Activated CD8-positive, alpha-beta memory T cell treated with anti-CD3 and anti-CD28 coated beads, Interleukin-2, amount 50 U/mL, for 24 hours (primary cell): ENCODE measurements around the gene PHTF1.

ENCODE experiments used
- DNase-seq: peaks from one replicate; pipeline ENCODE4 v3.0.0-alpha.2; 2020; ENCODE audit errors: extremely low read depth

The PHTF1 gene

GRCh38 chr1:113759333-113760101, at the start of gene PHTF1:
TSS of gene PHTF1 (minus strand) at chr1:113759486. CDS start at chr1:113758703, 783 bp downstream.
- peak; percentile 2 for DNase-seq

- no peak for DNase-seq
These were observed 49.3 kb upstream of the PHTF1 start for GRCh38 chr1:113808450-113809195.

GRCh38 chr1:113805639-113806038, 46.4 kb upstream of the PHTF1 start:
- no peak for DNase-seq

- DNase-seq, result no peak
These were observed 45.9 kb upstream of the PHTF1 start for GRCh38 chr1:113805256-113805531.

GRCh38 chr1:113804421-113805255, 45.4 kb upstream of the PHTF1 start:
- DNase-seq, result no peak

DNA sequence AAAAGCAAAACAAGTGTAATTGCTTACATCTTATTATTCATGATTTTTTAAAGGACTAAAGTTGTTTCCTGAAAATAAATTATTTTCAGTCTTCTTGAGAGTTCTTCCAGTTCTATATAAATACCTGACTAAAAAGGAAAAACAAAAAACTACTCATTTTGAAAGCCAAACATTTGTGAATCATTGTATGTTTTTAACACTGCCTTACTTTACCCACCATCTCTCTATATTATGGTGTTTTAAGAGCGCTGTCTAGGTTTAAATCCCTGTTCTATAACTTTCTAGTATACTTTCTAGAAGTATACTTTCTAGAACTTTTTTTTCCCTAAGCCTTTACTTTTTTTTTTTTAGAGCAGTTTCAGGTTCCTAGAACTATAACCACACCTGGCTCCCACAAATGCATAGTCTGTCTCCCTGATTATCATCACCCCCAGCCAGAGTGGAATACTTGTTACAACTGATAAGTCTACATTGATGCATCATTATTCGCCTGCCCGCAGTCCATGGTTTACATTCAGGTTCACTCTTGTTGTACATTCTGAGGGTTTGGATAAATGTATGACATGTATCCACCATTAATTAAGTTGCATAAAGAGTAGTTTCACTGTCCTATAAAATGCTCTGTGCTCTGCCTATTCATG, 43.2 kb upstream of the PHTF1 start:
- DNase-seq, result no peak

- DNase-seq, result no peak
These were observed 41.2 kb upstream of the PHTF1 start for GRCh38 chr1:113800487-113800886.

GRCh38 chr1:113797472-113797871, 38.2 kb upstream of the PHTF1 start:
- no peak for DNase-seq

- DNase-seq, result no peak
These were observed 34.9 kb upstream of the PHTF1 start for GRCh38 chr1:113793878-113794834.

DNA sequence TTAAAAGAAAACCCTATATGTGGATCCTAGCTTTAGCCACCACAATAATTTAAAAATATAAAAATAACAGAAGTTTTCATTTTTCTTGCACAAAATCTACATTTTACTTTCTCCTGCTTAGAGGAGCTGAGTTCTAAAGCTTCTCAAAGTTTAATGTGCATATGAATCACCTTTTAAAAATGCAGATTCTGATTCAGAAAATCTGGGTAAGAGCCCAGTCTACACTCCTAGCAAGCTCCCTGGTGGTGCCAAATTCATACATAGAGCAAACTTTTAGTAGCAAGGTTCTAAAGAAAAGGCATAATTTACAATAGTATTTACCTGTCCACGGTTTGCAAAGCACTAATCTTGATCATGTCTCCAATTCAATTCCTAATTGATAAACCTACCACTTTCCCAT, 33.7 kb upstream of the PHTF1 start:
- DNase-seq, result no peak

- DNase-seq, result no peak
These were observed 33.2 kb upstream of the PHTF1 start for GRCh38 chr1:113792471-113792870.

GRCh38 chr1:113788802-113789201, 29.5 kb upstream of the PHTF1 start:
- DNase-seq, result no peak

GRCh38 chr1:113787663-113788062, 28.4 kb upstream of the PHTF1 start:
- no peak for DNase-seq

GRCh38 chr1:113786069-113786468, 26.8 kb upstream of the PHTF1 start:
- DNase-seq, result no peak

DNA sequence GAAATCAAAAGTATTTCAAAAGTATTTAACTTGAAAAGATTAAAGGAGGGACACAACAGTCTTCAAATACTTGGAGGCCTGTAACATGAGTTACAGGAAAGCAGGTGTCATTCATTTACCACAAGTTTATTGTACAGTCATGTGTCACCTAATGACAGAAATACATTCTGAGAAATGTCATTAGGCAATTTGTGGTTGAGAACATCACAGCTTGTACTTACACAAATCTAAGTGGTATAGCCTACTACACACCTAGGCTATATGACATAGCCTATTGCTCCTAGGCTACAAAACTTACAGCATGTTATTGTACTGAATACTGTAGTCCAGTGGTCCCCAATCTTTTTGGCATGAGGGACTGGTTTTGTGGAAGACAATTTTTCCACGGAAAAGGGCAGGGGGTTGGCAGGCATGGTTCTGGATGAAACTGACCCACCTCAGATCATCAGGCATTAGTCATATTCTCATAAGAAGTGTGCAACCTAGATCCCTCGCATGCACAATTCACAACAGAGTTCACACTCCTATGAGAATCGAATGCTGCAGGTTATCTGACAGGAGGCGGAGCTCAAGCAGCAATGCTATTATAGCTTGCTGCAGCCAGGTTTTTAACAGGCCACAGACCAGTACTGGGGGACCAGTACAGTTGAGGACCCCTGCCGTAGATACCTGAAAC, 25.0 kb upstream of the PHTF1 start:
- DNase-seq, result no peak

GRCh38 chr1:113783254-113784103, 24.2 kb upstream of the PHTF1 start:
- no peak for DNase-seq

GRCh38 chr1:113782406-113782805, 23.1 kb upstream of the PHTF1 start:
- no peak for DNase-seq

- DNase-seq, result no peak
These were observed 21.3 kb upstream of the PHTF1 start for GRCh38 chr1:113780374-113781146.

DNA sequence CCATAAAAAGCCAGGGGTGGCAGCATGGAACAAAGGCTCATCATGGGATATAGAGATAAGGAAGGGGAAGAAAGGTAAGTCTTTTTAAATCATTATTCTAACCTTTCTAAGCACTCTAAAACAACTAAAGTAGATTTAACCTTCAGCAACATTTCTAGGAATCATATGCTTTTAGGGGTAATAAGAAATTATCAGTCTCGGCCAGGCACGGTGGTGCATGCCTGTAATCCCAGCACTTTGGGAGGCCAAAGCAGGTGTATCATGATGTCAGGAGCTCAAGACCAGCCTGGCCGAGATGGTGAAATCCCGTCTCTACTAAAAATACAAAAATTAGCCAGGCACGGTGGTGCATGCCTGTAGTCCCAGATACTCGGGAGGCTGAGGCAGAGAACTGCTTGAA, 20.3 kb upstream of the PHTF1 start:
- no peak for DNase-seq
